ENCODE measurements around the gene RPTOR.

RPTOR gene

GRCh38 chr17:80970762-80971703, 426.4 kb downstream of the RPTOR start:
- DNase-seq = no peak

DNA sequence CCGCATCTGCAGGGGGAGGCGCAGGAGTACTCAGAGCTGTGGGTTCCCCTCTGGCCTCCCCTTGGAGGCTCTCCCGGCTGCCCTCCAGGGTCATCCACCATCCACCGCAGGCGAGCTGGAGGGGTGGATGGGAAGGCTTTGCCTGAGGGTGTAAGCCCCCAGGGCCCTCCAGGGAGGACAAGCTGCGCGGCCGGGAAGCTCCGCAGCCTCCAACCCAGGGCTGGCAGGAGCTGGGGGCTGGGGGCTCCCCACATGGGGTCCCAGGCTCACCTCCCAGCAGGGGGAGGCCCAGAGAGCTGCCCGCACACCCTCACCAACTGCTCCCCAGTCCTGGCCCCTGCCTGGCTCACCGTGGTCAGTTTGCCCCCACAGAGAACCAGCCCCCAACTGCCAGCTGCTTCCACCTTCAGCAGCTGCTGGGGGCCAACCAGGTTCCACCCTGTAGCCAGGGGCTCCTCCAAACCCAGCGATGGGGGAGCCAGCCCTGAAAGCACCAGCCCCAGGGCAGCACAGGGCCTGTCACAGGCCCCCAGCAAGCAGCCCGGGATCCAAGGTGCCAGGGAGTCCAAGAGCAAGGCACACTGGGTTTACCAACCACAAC, 427.2 kb downstream of the RPTOR start:
- no peak for DNase-seq

DNA sequence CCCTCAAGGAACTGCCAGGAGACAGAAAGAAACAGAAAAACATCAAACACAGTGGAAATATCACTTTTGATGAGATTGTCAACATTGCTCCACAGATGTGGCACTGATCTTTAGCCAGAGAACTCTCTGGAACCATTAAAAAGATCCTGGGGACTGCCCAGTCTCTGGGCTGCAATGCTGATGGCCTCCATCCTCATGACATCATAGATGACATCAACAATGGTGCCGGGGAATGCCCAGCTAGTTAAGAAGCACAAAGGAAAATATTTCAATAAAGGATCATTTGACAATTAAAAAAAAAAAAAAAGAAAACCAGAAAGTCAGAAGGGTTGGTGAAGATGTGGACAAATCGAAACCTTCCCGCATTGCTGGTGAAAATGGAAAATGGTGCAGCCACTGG, 432.1 kb downstream of the RPTOR start:
- DNase-seq = no peak

GRCh38 chr17:80977172-80977571, 432.5 kb downstream of the RPTOR start:
- DNase-seq = no peak

GRCh38 chr17:80978499-80979497, 434.2 kb downstream of the RPTOR start:
- no peak for DNase-seq

DNA sequence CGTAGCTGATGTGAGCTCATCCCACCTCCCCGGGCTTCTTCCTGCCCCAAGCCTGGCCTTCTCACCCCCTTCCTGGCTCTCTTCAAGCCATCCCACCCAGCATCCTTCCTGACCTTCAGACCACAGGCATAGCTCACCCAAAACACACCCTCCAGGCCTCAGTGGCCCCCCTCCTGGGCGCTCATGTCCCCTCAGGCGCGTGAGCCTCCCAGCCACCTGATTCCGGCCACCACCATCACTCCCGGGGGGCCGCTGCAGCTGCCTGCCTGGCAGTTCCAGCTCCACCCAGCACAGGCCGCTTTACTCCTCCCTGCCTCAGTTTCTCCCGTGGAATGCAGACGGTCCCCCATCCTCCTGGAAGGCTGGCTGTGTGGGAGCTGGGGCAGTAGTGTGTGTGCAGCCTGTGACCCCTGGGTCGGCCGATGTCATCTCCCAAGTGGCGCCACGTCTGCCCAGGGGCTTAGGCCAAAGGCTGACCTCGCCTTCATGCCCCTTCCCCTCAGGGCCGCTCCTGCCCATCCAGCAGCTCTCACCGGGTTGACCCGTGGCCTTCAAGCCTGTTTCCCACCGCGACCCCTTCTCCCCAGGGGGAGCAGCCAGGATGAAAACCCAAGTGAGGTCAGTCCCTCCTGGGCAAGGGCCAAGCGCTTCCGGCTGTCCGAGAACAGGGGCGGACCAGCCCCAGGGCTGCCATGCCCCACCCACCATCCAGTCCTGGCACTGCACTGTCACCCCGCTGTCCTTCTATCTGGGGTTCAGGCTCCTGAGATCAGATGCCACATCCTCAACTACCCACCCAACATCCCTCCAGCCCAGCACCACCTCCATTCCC, 435.1 kb downstream of the RPTOR start:
- DNase-seq = no peak

GRCh38 chr17:80980397-80981061, 435.9 kb downstream of the RPTOR start:
- DNase-seq = no peak

- DNase-seq = no peak
These were observed 436.6 kb downstream of the RPTOR start for GRCh38 chr17:80981062-80981902.

DNA sequence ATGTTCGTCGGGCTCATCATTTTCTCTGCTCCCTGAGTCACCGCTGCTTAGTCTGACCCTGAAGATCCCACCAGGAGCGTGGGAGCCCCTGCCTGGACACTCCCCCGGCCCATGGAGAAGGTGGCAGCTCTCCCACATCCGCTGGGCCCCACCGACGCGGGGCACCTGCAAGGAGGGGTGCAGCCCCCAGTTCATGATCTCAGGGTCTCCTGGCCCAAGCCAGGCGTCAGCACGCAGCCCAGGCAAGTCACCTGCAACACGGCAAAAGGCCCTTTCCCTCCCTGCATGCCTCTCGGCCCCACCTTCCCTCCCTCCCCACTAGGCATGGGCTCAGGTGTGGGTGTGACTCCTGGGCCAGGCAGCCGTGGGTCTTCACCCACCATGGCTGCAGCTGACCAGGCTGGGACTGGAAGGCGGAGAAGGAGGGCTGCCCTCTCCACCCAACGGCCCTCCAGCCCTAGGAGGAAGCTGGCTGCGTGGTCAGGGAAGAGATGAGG, 437.3 kb downstream of the RPTOR start:
- DNase-seq = no peak

- no peak for DNase-seq
These were observed 437.9 kb downstream of the RPTOR start for GRCh38 chr17:80982426-80982974.

- DNase-seq = no peak
These were observed 438.9 kb downstream of the RPTOR start for GRCh38 chr17:80983545-80983944.

DNA sequence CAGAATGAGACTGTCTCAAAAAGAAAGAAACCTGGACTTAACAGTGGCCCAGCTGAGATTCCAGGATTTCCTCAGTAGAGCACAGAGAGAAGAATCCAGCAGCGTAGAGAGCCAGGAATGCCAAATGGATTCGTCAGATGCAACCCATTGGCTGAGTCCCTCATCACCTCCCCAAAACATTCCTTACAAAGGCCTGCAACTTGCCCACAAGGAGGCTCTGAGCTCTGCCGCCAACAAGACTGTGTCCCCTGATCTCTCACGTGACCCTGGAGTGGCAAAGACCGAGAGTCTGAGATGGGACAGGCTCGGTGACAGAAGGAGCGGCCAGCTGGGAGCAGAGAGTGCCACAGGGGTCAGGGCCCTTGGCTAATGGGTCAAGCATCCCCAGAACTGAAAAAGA, 440.1 kb downstream of the RPTOR start:
- no peak for DNase-seq

DNA sequence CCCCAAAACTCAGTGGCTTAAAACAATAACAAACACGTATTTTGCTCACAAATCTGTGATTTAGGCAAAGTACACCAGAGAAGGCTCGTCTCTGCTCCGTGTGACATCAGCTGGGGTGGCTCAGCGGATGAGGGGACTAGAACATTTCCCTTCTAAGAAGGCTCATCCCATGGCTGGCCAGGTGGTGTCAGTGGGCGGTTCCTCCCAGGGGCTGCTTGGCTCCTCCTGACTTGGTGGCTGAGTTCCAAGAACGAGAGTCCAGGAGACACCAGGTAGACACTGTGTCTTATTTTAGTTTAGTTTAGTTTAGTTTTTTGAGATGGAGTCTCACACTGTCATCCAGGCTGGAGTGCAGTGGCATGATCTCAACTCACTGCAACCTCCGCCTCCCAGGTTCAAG, 441.4 kb downstream of the RPTOR start:
- DNase-seq = no peak

GRCh38 chr17:80986816-80987475, 442.3 kb downstream of the RPTOR start:
- DNase-seq = no peak

DNA sequence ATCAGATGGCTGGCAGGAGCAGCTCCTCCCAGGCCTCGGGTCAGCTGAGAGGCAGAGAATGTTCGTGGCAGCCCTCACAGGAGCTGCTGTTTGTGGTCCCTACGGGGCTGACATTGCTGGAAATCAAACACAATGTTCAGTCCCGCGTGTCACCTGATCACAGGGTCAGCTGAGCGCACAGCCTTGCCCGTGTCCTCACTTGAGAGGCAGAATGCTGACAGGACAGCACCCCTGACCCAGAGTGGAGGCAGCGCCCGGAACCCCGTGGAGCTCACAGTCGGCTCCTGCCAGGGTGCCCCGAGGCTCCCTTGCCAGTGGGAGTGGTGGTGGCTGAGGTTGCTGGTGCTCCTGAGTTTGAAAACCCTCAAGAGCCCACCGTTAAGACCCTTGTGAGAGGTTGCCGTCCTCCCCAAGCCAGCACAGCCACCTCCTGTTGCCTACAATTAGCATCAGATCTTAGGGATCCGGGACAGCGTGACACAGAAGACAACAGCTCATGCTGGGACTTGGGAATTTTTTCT, 443.4 kb downstream of the RPTOR start:
- DNase-seq = no peak

DNA sequence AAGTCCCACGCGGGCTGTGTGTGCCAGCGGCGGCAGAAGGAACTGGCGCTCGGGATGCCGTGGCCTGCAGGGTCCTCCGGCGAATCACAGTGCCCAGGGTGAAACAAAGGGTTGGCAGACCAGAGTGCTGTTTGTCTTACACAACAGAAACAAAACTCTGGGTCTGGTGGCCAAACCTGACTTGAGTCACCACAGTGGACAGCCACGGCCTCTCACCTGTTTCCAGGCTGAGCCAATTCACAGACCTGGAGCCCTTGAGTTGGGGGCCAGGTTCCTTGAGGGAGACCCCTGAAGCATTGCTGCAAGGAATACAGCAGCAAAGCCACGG, 444.9 kb downstream of the RPTOR start:
- DNase-seq = no peak

DNA sequence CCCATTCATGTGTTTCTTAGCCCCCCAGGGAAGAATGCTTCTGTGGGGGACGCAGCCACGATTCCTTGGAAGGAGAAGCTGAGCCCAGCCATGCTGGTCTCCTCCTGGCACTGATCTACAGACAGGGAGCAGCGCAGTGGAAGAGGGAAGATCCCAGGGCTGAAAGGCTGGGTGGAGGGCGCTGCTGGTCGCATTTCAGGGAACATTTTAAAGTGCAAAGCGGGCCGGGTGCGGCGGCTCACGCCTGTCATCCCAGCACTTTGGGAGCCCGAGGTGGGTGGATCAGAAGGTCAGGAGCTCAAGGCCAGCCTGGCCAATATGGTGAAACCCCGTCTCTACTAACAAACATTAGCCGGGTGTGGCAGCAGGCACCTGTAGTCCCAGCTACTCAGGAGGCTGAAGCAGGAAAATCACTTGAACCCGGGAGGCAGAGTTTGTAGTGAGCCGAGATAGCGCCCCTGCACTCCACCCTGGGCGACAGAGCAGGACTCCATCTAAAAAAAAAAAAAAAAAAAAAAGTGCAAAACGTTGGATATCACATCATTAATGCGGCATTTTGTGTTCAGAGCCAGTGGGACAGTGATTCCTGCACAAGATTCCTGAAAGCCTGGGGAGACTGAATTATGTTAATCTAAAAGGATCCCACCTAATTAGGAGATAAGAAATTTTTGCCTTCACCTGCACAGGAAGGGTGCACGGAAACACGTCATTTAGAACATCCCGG, 446.4 kb downstream of the RPTOR start:
- no peak for DNase-seq

GRCh38 chr17:80991645-80992076, 447.0 kb downstream of the RPTOR start, which contains the start of gene CHMP6:
CHMP6 (plus strand) TSS chr17:80991841; CDS start chr17:80991919, 78 bp downstream.
- DNase-seq = peak; percentile 47
